OCI-LY1 (cell line): ENCODE measurements around the gene FGR.

Experiments
- EZH2 ChIP-seq: fragments of 200-600 bp; sonication (generic), shearing (Covaris generic); IDR thresholded peaks from 2 replicates; pipeline ENCODE4 v1.8.0; 2017; ENCODE audit warnings: borderline replicate concordance, mixed run types, mild to moderate bottlenecking, antibody characterized with exemption, low read length, moderate library complexity, mixed read lengths
- TF ChIP-seq, protein P1 (sequence below): fragments of 200-600 bp; sonication (generic), shearing (Covaris generic); IDR thresholded peaks from 2 replicates; pipeline ENCODE4 v1.5.1; 2017; ENCODE audit warnings: mild to moderate bottlenecking, antibody characterized with exemption, low read length, moderate library complexity, mixed read lengths

- TF ChIP-seq, protein P1, sequence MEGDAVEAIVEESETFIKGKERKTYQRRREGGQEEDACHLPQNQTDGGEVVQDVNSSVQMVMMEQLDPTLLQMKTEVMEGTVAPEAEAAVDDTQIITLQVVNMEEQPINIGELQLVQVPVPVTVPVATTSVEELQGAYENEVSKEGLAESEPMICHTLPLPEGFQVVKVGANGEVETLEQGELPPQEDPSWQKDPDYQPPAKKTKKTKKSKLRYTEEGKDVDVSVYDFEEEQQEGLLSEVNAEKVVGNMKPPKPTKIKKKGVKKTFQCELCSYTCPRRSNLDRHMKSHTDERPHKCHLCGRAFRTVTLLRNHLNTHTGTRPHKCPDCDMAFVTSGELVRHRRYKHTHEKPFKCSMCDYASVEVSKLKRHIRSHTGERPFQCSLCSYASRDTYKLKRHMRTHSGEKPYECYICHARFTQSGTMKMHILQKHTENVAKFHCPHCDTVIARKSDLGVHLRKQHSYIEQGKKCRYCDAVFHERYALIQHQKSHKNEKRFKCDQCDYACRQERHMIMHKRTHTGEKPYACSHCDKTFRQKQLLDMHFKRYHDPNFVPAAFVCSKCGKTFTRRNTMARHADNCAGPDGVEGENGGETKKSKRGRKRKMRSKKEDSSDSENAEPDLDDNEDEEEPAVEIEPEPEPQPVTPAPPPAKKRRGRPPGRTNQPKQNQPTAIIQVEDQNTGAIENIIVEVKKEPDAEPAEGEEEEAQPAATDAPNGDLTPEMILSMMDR, result peak; percentile 46; the same call in 1 of the 2 replicates
- no peak for TF ChIP-seq EZH2
These were observed 59.8 kb downstream of the FGR start for GRCh38 chr1:27574871-27575831.
